Suprapubic skin (tissue), 3 donors: Measurements from ENCODE around the gene ANTXR1.

Experiments
- CTCF ChIP-seq, 2 donors: fragments of 200-600 bp in 1 of 2; fragments of 450-650 bp in 1 of 2; sonication (generic) in 1 of 2; IDR thresholded peaks; one replicate each; pipeline ENCODE4 v1.5.1; 2016 to 2019; ENCODE audit warnings: antibody characterized with exemption in 2 of 2, mild to moderate bottlenecking in 1 of 2, moderate library complexity in 1 of 2
- EP300 ChIP-seq: sonication (generic); formaldehyde crosslinking; IDR thresholded peaks from one replicate; pipeline ENCODE4 v1.6.1; 2017; ENCODE audit warnings: antibody characterized with exemption
- POLR2A ChIP-seq, 2 donors: fragments of 450-650 bp; IDR thresholded peaks; one replicate each; pipeline ENCODE4 v1.6.1; 2017; ENCODE audit warnings: antibody characterized with exemption in 2 of 2, mild to moderate bottlenecking in 2 of 2, moderate library complexity in 2 of 2

- TF ChIP-seq CTCF (IDR thresholded peaks at IDR 0.05): no peak
- no peak for TF ChIP-seq POLR2A (IDR thresholded peaks at IDR 0.05)
- TF ChIP-seq EP300: no peak
These were observed 23.9 kb downstream of the ANTXR1 start for GRCh38 chr2:69036926-69037325.
